Loucy (cell line): ENCODE data around the gene ADAT1.

Source experiments
- H2AFZ ChIP-seq: fragments of 200-600 bp; sonication (generic); 2 replicates; pipeline ENCODE4 v1.6.0; 2016; ENCODE audit warnings: antibody characterized with exemption, mild to moderate bottlenecking, low read length, moderate library complexity
- H3F3A ChIP-seq: fragments of 200-600 bp; 2 replicates; pipeline ENCODE4 v1.6.0; 2016; ENCODE audit warnings: antibody characterized with exemption, low read depth, mild to moderate bottlenecking
- H3K27me3 ChIP-seq: fragments of 200-600 bp; sonication (generic); 2 replicates; pipeline ENCODE4 v1.6.1; 2014; ENCODE audit warnings: low read length, mild to moderate bottlenecking; ENCODE audit not compliant: insufficient read depth, poor library complexity, severe bottlenecking
- H3K36me3 ChIP-seq: fragments of 200-600 bp; sonication (generic); 2 replicates; pipeline ENCODE4 v1.6.1; 2016; ENCODE audit warnings: low read length; ENCODE audit not compliant: insufficient read depth
- H3K4me1 ChIP-seq: fragments of 200-600 bp; sonication (generic); 2 replicates; pipeline ENCODE4 v1.5.1; 2014; ENCODE audit warnings: low read length, mild to moderate bottlenecking; ENCODE audit not compliant: insufficient read depth, poor library complexity, severe bottlenecking
- H3K4me2 ChIP-seq: fragments of 200-600 bp; sonication (generic); 2 replicates; pipeline ENCODE4 v1.6.0; 2014; ENCODE audit warnings: antibody characterized with exemption, low read length, low read depth, mild to moderate bottlenecking; ENCODE audit not compliant: poor library complexity, severe bottlenecking
- H3K4me3 ChIP-seq: fragments of 200-600 bp; sonication (generic); 2 replicates; pipeline ENCODE4 v1.5.1; 2014; ENCODE audit warnings: low read length, mild to moderate bottlenecking, mixed read lengths; ENCODE audit not compliant: poor library complexity, severe bottlenecking
- H3K79me2 ChIP-seq: fragments of 200-600 bp; sonication (generic); 2 replicates; pipeline ENCODE4 v1.6.1; 2014; ENCODE audit warnings: low read length; ENCODE audit not compliant: insufficient read depth
- H3K9ac ChIP-seq: fragments of 200-600 bp; sonication (generic); 2 replicates; pipeline ENCODE4 v1.6.0; 2014; ENCODE audit warnings: mild to moderate bottlenecking, low read depth, low read length, moderate library complexity; ENCODE audit not compliant: poor library complexity, severe bottlenecking
- H3K9me2 ChIP-seq: fragments of 200-600 bp; sonication (generic); replicated peaks from 2 replicates; pipeline ENCODE4 v1.6.1; 2016; ENCODE audit warnings: low read depth, low read length, mixed read lengths
- H3K9me3 ChIP-seq: fragments of 200-600 bp; sonication (generic); 2 replicates; pipeline ENCODE4 v1.6.1; 2014; ENCODE audit warnings: mild to moderate bottlenecking, antibody characterized with exemption, low read length, low read depth; ENCODE audit not compliant: insufficient read depth
- H4K20me1 ChIP-seq: fragments of 200-600 bp; sonication (generic); 2 replicates; pipeline ENCODE4 v1.6.0; 2014; ENCODE audit warnings: antibody characterized with exemption, low read length, mild to moderate bottlenecking; ENCODE audit not compliant: insufficient read depth, poor library complexity, severe bottlenecking
- CTCF ChIP-seq: fragments of 200-600 bp; sonication (generic); conservative IDR thresholded peaks from 2 replicates; pipeline ENCODE4 v1.5.1; 2014; ENCODE audit warnings: mild to moderate bottlenecking, antibody characterized with exemption, low read length
- EZH2phosphoT487 ChIP-seq: fragments of 200-600 bp; IDR thresholded peaks from 2 replicates; pipeline ENCODE4 v1.6.1; 2018; ENCODE audit warnings: antibody characterized with exemption, mild to moderate bottlenecking, moderate library complexity, borderline replicate concordance

Gene ADAT1

GRCh38 chr16:75622761-75623605 lies at the start of gene ADAT1:
ADAT1 (minus strand) TSS chr16:75623281; CDS start chr16:75620799, 2,482 bp downstream.
- Histone ChIP-seq H4K20me1 (peaks cover 5% of the 10 kb centered on the region), H3K9ac (peak within 1 kb of the TSS; percentile 89), H3K9me3 (no peaks in the 10 kb centered on the region), H3F3A (peaks cover 12% of the 10 kb centered on the region), H3K4me3 (peak within 1 kb of the TSS; percentile 89), H3K4me2 (peak within 1 kb of the TSS; percentile 95), H3K27me3 (no peaks in the 10 kb centered on the region), H3K79me2 (peaks cover 24% of the 10 kb centered on the region; the same call in 1 of the 2 replicates), H3K9me2 (no peaks in the 10 kb centered on the region), H2AFZ (peak within 1 kb of the TSS; percentile 93), H3K36me3 (peaks cover 17% of the 10 kb centered on the region; the same call in 1 of the 2 replicates), H3K4me1 (peaks cover 47% of the 10 kb centered on the region)
- TF ChIP-seq CTCF (no peak), EZH2phosphoT487 (no peak)

GRCh38 chr16:75667503-75667902 lies 44.4 kb upstream of the ADAT1 start:
- no peaks in the 10 kb centered on the region for H3K9me3 ChIP-seq
- no peaks in the 10 kb centered on the region for H3K27me3 ChIP-seq
- H2AFZ ChIP-seq, result no peak overlapping the region
- no peaks in the 10 kb centered on the region for H3F3A ChIP-seq
- H3K79me2 ChIP-seq, result no peaks in the 10 kb centered on the region
- H4K20me1 ChIP-seq, result no peaks in the 10 kb centered on the region
- TF ChIP-seq CTCF (no peak), EZH2phosphoT487 (no peak)
- no peaks in the 10 kb centered on the region for H3K4me1 ChIP-seq
- H3K9ac ChIP-seq, result no peak overlapping the region
- no peak overlapping the region for H3K4me2 ChIP-seq
- H3K4me3 ChIP-seq, result no peak overlapping the region
- H3K9me2 ChIP-seq, result no peaks in the 10 kb centered on the region
- H3K36me3 ChIP-seq, result no peaks in the 10 kb centered on the region

- Histone ChIP-seq H3K9ac (no peak overlapping the region), H3K4me1 (no peaks in the 10 kb centered on the region)
Observed at GRCh38 chr16:75660726-75661302, 37.7 kb upstream of the ADAT1 start.

More at GRCh38 chr16:75660726-75661302, 37.7 kb upstream of the ADAT1 start:
- Histone ChIP-seq H3K9me3 (no peaks in the 10 kb centered on the region), H3K9me2 (no peaks in the 10 kb centered on the region), H3K27me3 (no peaks in the 10 kb centered on the region), H3K4me3 (no peak overlapping the region), H3K4me2 (no peak overlapping the region), H3F3A (no peaks in the 10 kb centered on the region), H2AFZ (no peak overlapping the region), H4K20me1 (peaks cover 3% of the 10 kb centered on the region), H3K79me2 (no peaks in the 10 kb centered on the region; the same call in 1 of the 2 replicates), H3K36me3 (peaks cover 38% of the 10 kb centered on the region; the same call in 1 of the 2 replicates)
- TF ChIP-seq CTCF, result no peak
- no peak for TF ChIP-seq EZH2phosphoT487
